ENCODE measurements around the gene PDYN.

Gene PDYN

GRCh38 chr20:1938464-1939269, 55.2 kb downstream of the PDYN start:
- no peak overlapping the region for H3K27ac ChIP-seq (ENCODE audit: low read depth, low read length)
- H3K9me3 ChIP-seq (ENCODE audit: control insufficient read depth in 1 of 2, low read length in 2 of 2) = no peaks in the 10 kb centered on the region
- peaks cover 3 to 10% of the 10 kb centered on the region in 2 donors for H3K4me1 ChIP-seq (ENCODE audit: control insufficient read depth in 1 of 2, insufficient read depth in 2 of 2, low read length in 2 of 2)
- peaks cover 0 to 14% of the 10 kb centered on the region in 2 donors for H3K36me3 ChIP-seq (ENCODE audit: control insufficient read depth in 1 of 2, insufficient read depth in 2 of 2, low read length in 2 of 2)
- no peak overlapping the region for H3K4me3 ChIP-seq (ENCODE audit: low read depth in 1 of 2, low read length in 2 of 2)
- no peak overlapping the region for H3K9ac ChIP-seq (ENCODE audit: low read depth in 1 of 2, low read length in 2 of 2)
- H3K27me3 ChIP-seq (ENCODE audit: control insufficient read depth in 1 of 2, insufficient read depth in 2 of 2, low read length in 2 of 2) = no peaks in the 10 kb centered on the region

- Histone ChIP-seq H3K4me1 (ENCODE audit: control insufficient read depth in 1 of 2, insufficient read depth in 2 of 2, low read length in 2 of 2) (peaks cover 0 to 8% of the 10 kb centered on the region in 2 donors), H3K9ac (ENCODE audit: low read depth in 1 of 2, low read length in 2 of 2) (no peak overlapping the region), H3K27ac (ENCODE audit: low read depth, low read length) (no peak overlapping the region), H3K9me3 (ENCODE audit: control insufficient read depth in 1 of 2, low read length in 2 of 2) (no peaks in the 10 kb centered on the region), H3K36me3 (ENCODE audit: control insufficient read depth in 1 of 2, insufficient read depth in 2 of 2, low read length in 2 of 2) (peaks cover 0 to 14% of the 10 kb centered on the region in 2 donors), H3K27me3 (ENCODE audit: control insufficient read depth in 1 of 2, insufficient read depth in 2 of 2, low read length in 2 of 2) (no peaks in the 10 kb centered on the region), H3K4me3 (ENCODE audit: low read depth in 1 of 2, low read length in 2 of 2) (no peak overlapping the region)
These were observed 56.4 kb downstream of the PDYN start for GRCh38 chr20:1937316-1937976.

GRCh38 chr20:1935696-1936366, 58.0 kb downstream of the PDYN start:
- Histone ChIP-seq H3K27me3 (ENCODE audit: control insufficient read depth in 1 of 2, insufficient read depth in 2 of 2, low read length in 2 of 2) (no peaks in the 10 kb centered on the region), H3K9ac (ENCODE audit: low read depth in 1 of 2, low read length in 2 of 2) (no peak overlapping the region), H3K27ac (ENCODE audit: low read depth, low read length) (no peak overlapping the region), H3K4me3 (ENCODE audit: low read depth in 1 of 2, low read length in 2 of 2) (peak overlapping the region in 1 of 2 donors; percentile 37), H3K9me3 (ENCODE audit: control insufficient read depth in 1 of 2, low read length in 2 of 2) (no peaks in the 10 kb centered on the region), H3K36me3 (ENCODE audit: control insufficient read depth in 1 of 2, insufficient read depth in 2 of 2, low read length in 2 of 2) (peaks cover 0 to 14% of the 10 kb centered on the region in 2 donors), H3K4me1 (ENCODE audit: control insufficient read depth in 1 of 2, insufficient read depth in 2 of 2, low read length in 2 of 2) (peaks cover 0 to 8% of the 10 kb centered on the region in 2 donors)

GRCh38 chr20:1934721-1935573, 58.9 kb downstream of the PDYN start:
- Histone ChIP-seq H3K9me3 (ENCODE audit: control insufficient read depth in 1 of 2, low read length in 2 of 2) (no peaks in the 10 kb centered on the region), H3K36me3 (ENCODE audit: control insufficient read depth in 1 of 2, insufficient read depth in 2 of 2, low read length in 2 of 2) (peaks cover 0 to 14% of the 10 kb centered on the region in 2 donors), H3K9ac (ENCODE audit: low read depth in 1 of 2, low read length in 2 of 2) (no peak overlapping the region), H3K27me3 (ENCODE audit: control insufficient read depth in 1 of 2, insufficient read depth in 2 of 2, low read length in 2 of 2) (no peaks in the 10 kb centered on the region), H3K27ac (ENCODE audit: low read depth, low read length) (no peak overlapping the region), H3K4me3 (ENCODE audit: low read depth in 1 of 2, low read length in 2 of 2) (no peak overlapping the region), H3K4me1 (ENCODE audit: control insufficient read depth in 1 of 2, insufficient read depth in 2 of 2, low read length in 2 of 2) (peaks cover 0 to 8% of the 10 kb centered on the region in 2 donors)

- H3K27ac ChIP-seq (ENCODE audit: low read depth, low read length) = no peak overlapping the region
- peaks cover 0 to 12% of the 10 kb centered on the region in 2 donors for H3K36me3 ChIP-seq (ENCODE audit: control insufficient read depth in 1 of 2, insufficient read depth in 2 of 2, low read length in 2 of 2)
- no peaks in the 10 kb centered on the region for H3K9me3 ChIP-seq (ENCODE audit: control insufficient read depth in 1 of 2, low read length in 2 of 2)
- no peaks in the 10 kb centered on the region for H3K27me3 ChIP-seq (ENCODE audit: control insufficient read depth in 1 of 2, insufficient read depth in 2 of 2, low read length in 2 of 2)
- no peak overlapping the region for H3K4me3 ChIP-seq (ENCODE audit: low read depth in 1 of 2, low read length in 2 of 2)
- H3K9ac ChIP-seq (ENCODE audit: low read depth in 1 of 2, low read length in 2 of 2) = no peak overlapping the region
- H3K4me1 ChIP-seq (ENCODE audit: control insufficient read depth in 1 of 2, insufficient read depth in 2 of 2, low read length in 2 of 2) = peaks cover 0 to 8% of the 10 kb centered on the region in 2 donors
These were observed 59.7 kb downstream of the PDYN start for GRCh38 chr20:1934156-1934555.

GRCh38 chr20:1933465-1933870, 60.4 kb downstream of the PDYN start:
- no peak overlapping the region for H3K27ac ChIP-seq (ENCODE audit: low read depth, low read length)
- H3K36me3 ChIP-seq (ENCODE audit: control insufficient read depth in 1 of 2, insufficient read depth in 2 of 2, low read length in 2 of 2) = peaks cover 0 to 6% of the 10 kb centered on the region in 2 donors

GRCh38 chr20:1932971-1933370, 60.9 kb downstream of the PDYN start:
- Histone ChIP-seq H3K27ac (ENCODE audit: low read depth, low read length) (no peak overlapping the region), H3K9ac (ENCODE audit: low read depth in 1 of 2, low read length in 2 of 2) (no peak overlapping the region), H3K4me1 (ENCODE audit: control insufficient read depth in 1 of 2, insufficient read depth in 2 of 2, low read length in 2 of 2) (peaks cover 0 to 8% of the 10 kb centered on the region in 2 donors), H3K9me3 (ENCODE audit: control insufficient read depth in 1 of 2, low read length in 2 of 2) (no peaks in the 10 kb centered on the region), H3K27me3 (ENCODE audit: control insufficient read depth in 1 of 2, insufficient read depth in 2 of 2, low read length in 2 of 2) (no peaks in the 10 kb centered on the region), H3K36me3 (ENCODE audit: control insufficient read depth in 1 of 2, insufficient read depth in 2 of 2, low read length in 2 of 2) (peaks cover 0 to under 1% of the 10 kb centered on the region in 2 donors), H3K4me3 (ENCODE audit: low read depth in 1 of 2, low read length in 2 of 2) (no peak overlapping the region)

More at GRCh38 chr20:1933465-1933870, 60.4 kb downstream of the PDYN start:
- Histone ChIP-seq H3K27me3 (ENCODE audit: control insufficient read depth in 1 of 2, insufficient read depth in 2 of 2, low read length in 2 of 2) (no peaks in the 10 kb centered on the region), H3K4me1 (ENCODE audit: control insufficient read depth in 1 of 2, insufficient read depth in 2 of 2, low read length in 2 of 2) (peaks cover 0 to 8% of the 10 kb centered on the region in 2 donors), H3K9me3 (ENCODE audit: control insufficient read depth in 1 of 2, low read length in 2 of 2) (no peaks in the 10 kb centered on the region), H3K9ac (ENCODE audit: low read depth in 1 of 2, low read length in 2 of 2) (no peak overlapping the region), H3K4me3 (ENCODE audit: low read depth in 1 of 2, low read length in 2 of 2) (no peak overlapping the region)

GRCh38 chr20:1931830-1932229, 62.0 kb downstream of the PDYN start:
- H3K4me1 ChIP-seq (ENCODE audit: control insufficient read depth in 1 of 2, insufficient read depth in 2 of 2, low read length in 2 of 2) = peaks cover 0 to 12% of the 10 kb centered on the region in 2 donors
- H3K27me3 ChIP-seq (ENCODE audit: control insufficient read depth in 1 of 2, insufficient read depth in 2 of 2, low read length in 2 of 2) = no peaks in the 10 kb centered on the region
- no peak overlapping the region for H3K27ac ChIP-seq (ENCODE audit: low read depth, low read length)
- no peak overlapping the region for H3K9ac ChIP-seq (ENCODE audit: low read depth in 1 of 2, low read length in 2 of 2)
- peaks cover 0 to 2% of the 10 kb centered on the region in 2 donors for H3K36me3 ChIP-seq (ENCODE audit: control insufficient read depth in 1 of 2, insufficient read depth in 2 of 2, low read length in 2 of 2)
- H3K4me3 ChIP-seq (ENCODE audit: low read depth in 1 of 2, low read length in 2 of 2) = no peak overlapping the region
- no peaks in the 10 kb centered on the region for H3K9me3 ChIP-seq (ENCODE audit: control insufficient read depth in 1 of 2, low read length in 2 of 2)

- Histone ChIP-seq H3K4me3 (ENCODE audit: low read depth in 1 of 2, low read length in 2 of 2) (no peak overlapping the region), H3K27me3 (ENCODE audit: control insufficient read depth in 1 of 2, insufficient read depth in 2 of 2, low read length in 2 of 2) (no peaks in the 10 kb centered on the region), H3K4me1 (ENCODE audit: control insufficient read depth in 1 of 2, insufficient read depth in 2 of 2, low read length in 2 of 2) (peaks cover 0 to 3% of the 10 kb centered on the region in 2 donors), H3K9ac (ENCODE audit: low read depth in 1 of 2, low read length in 2 of 2) (no peak overlapping the region), H3K36me3 (ENCODE audit: control insufficient read depth in 1 of 2, insufficient read depth in 2 of 2, low read length in 2 of 2) (peaks cover 0 to 3% of the 10 kb centered on the region in 2 donors), H3K9me3 (ENCODE audit: control insufficient read depth in 1 of 2, low read length in 2 of 2) (no peaks in the 10 kb centered on the region), H3K27ac (ENCODE audit: low read depth, low read length) (no peak overlapping the region)
These were observed 63.7 kb downstream of the PDYN start for GRCh38 chr20:1930165-1930564.

Data from duodenal mucosa (tissue), 2 donors.